Activated B cell treated with CpG ODN at 0.5 μM for 24 hours (primary cell): Measurements from ENCODE around the gene PCNT. TPM values are rescaled to one million over a fixed set of nuclear protein-coding genes. Genes with fewer than 3 reads are reported as not detected.
"Not testable (repeated sequence)": the region's sequence is repeated elsewhere in the genome, so short reads cannot be mapped to it uniquely, and the experiment has no call there.

Experiments used
- ATAC-seq: fragments of 200-7000 bp; cut with Tn5 transposase; one replicate; pipeline ENCODE4 v1.10.0; 2021; ENCODE audit warnings: low read depth, mild to moderate bottlenecking, moderate library complexity
- CTCF ChIA-PET: fragments of 350-600 bp; sonication (Branson Sonifier 250); formaldehyde crosslinking; loops from one replicate; lab custom pipeline; 2021; ENCODE audit warnings: antibody characterized with exemption; lab: Charles Lee
- POLR2A ChIA-PET: fragments of 350-600 bp; sonication (Branson Sonifier 250); formaldehyde crosslinking; loops from one replicate; lab custom pipeline; 2021; ENCODE audit warnings: antibody characterized with exemption; lab: Charles Lee
- DNase-seq: peaks from one replicate; pipeline ENCODE4 v3.0.0; 2022
- H3K27ac Mint-ChIP-seq: one replicate; pipeline ENCODE4 v1.8.0; 2020; ENCODE audit warnings: mixed read lengths
- H3K27me3 Mint-ChIP-seq: one replicate; pipeline ENCODE4 v1.8.0; 2021; ENCODE audit warnings: mixed read lengths
- H3K36me3 Mint-ChIP-seq: one replicate; pipeline ENCODE4 v1.8.0; 2021; ENCODE audit warnings: low read depth, mixed read lengths
- H3K4me1 Mint-ChIP-seq: one replicate; pipeline ENCODE4 v1.8.0; 2021; ENCODE audit warnings: mixed read lengths
- H3K4me3 Mint-ChIP-seq: one replicate; pipeline ENCODE4 v1.8.0; 2020; ENCODE audit warnings: mild to moderate bottlenecking, mixed read lengths
- H3K9me3 Mint-ChIP-seq: one replicate; pipeline ENCODE4 v1.8.0; 2020; ENCODE audit warnings: mixed read lengths
- CTCF ChIP-seq: fragments of 200-600 bp; IDR thresholded peaks from one replicate; pipeline ENCODE4 v1.8.0; 2022; ENCODE audit warnings: antibody characterized with exemption, mild to moderate bottlenecking
- intact Hi-C: fragments of 100-400 bp; cut with micrococcal nuclease; formaldehyde crosslinking; loops from one replicate; pipeline ENCODE4 v1.15.1; 2024
- total RNA-seq: library from RNA; stranded (reverse); gene quantifications from 2 replicates; pipeline ENCODE4 v1.2.3, GENCODE V29; 2022

The PCNT gene
- total RNA-seq, 1 donor from 2014 or later = 39.7 TPM

- Mint-ChIP-seq H3K27ac (no peak overlapping the region), H3K36me3 (peaks cover 58% of the 10 kb centered on the region), H3K27me3 (no peaks in the 10 kb centered on the region), H3K4me3 (no peak overlapping the region), H3K4me1 (no peaks in the 10 kb centered on the region), H3K9me3 (no peaks in the 10 kb centered on the region)
- ATAC-seq (no peak), DNase-seq (no peak)
- POLR2A ChIA-PET = no interaction called here
- CTCF ChIA-PET = no interaction called here
- no peak for TF ChIP-seq CTCF
- intact Hi-C loops = no loop called here
These were observed 106.1 kb downstream of the PCNT start for GRCh38 chr21:46429754-46430681.

- POLR2A ChIA-PET = no interaction called here
- Mint-ChIP-seq H3K4me1 (no peaks in the 10 kb centered on the region), H3K36me3 (peaks cover 67% of the 10 kb centered on the region), H3K27me3 (no peaks in the 10 kb centered on the region), H3K27ac (no peak overlapping the region), H3K9me3 (no peaks in the 10 kb centered on the region), H3K4me3 (no peak overlapping the region)
- TF ChIP-seq CTCF = no peak
- intact Hi-C loops = no loop called here
- CTCF ChIA-PET = no interaction called here
- no peak for ATAC-seq
- no peak for DNase-seq
These were observed 107.5 kb downstream of the PCNT start for GRCh38 chr21:46431448-46431847.

DNA sequence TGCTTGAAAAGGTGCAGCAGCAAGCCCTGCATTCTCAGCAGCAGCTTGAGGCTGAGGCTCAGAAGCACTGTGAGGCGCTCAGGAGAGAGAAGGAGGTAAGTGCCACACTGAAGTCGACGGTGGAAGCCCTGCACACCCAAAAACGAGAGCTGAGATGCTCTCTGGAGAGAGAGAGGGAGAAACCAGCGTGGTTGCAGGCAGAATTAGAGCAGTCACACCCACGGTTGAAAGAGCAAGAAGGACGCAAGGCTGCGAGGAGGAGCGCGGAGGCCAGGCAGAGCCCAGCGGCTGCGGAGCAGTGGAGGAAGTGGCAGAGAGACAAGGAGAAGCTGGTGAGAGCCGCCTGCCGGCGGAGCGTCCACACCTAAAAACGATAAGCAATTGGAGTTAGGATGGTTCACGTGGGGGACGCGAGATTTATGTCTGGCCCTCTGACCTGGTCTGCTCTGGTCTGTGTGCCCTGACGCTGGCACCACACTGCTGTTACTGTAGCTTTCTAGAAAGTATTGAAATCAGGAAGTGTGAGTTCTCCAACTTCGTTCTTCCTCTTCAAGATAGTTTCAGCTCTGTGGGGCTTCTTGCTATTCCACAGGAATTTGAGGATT lies 108.0 kb downstream of the PCNT start:
- H3K27me3 Mint-ChIP-seq = no peaks in the 10 kb centered on the region
- H3K9me3 Mint-ChIP-seq = no peaks in the 10 kb centered on the region
- intact Hi-C loops = loop anchor here (1.0 kb wide), 1 partner anchor 13 kb away; no protein-coding TSS in a partner anchor
- ATAC-seq (no peak), DNase-seq (no peak)
- TF ChIP-seq CTCF = no peak
- H3K4me3 Mint-ChIP-seq = no peak overlapping the region
- CTCF ChIA-PET = no interaction called here
- no peak overlapping the region for H3K27ac Mint-ChIP-seq
- POLR2A ChIA-PET = no interaction called here
- H3K36me3 Mint-ChIP-seq = peaks cover 68% of the 10 kb centered on the region
- H3K4me1 Mint-ChIP-seq = peaks cover under 1% of the 10 kb centered on the region

DNA sequence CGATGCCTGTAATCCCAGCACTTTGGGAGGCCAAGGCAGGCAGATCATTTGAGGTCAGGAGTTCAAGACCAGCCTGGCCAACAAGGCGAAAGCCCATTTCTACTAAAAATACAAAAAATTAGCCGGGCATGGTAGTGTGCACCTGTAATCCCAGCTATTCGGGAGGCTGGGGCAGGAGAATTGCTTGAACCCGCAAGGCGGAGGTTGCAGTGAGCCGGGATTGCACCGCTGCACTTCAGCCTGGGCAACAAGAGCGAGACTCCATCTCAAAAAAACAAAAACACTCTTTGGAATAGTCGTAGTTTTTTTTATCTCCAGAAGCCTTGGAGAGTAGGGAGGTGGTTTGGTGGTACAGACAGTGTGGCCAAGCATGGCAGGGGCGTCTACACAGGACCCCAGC lies 109.2 kb downstream of the PCNT start:
- POLR2A ChIA-PET, ATAC-seq, DNase-seq, H3K4me3 Mint-ChIP-seq, H3K27me3 Mint-ChIP-seq, H3K27ac Mint-ChIP-seq, CTCF ChIA-PET, H3K9me3 Mint-ChIP-seq, intact Hi-C loops, H3K4me1 Mint-ChIP-seq: not testable (repeated sequence)
- H3K36me3 Mint-ChIP-seq = peaks cover 67% of the 10 kb centered on the region

DNA sequence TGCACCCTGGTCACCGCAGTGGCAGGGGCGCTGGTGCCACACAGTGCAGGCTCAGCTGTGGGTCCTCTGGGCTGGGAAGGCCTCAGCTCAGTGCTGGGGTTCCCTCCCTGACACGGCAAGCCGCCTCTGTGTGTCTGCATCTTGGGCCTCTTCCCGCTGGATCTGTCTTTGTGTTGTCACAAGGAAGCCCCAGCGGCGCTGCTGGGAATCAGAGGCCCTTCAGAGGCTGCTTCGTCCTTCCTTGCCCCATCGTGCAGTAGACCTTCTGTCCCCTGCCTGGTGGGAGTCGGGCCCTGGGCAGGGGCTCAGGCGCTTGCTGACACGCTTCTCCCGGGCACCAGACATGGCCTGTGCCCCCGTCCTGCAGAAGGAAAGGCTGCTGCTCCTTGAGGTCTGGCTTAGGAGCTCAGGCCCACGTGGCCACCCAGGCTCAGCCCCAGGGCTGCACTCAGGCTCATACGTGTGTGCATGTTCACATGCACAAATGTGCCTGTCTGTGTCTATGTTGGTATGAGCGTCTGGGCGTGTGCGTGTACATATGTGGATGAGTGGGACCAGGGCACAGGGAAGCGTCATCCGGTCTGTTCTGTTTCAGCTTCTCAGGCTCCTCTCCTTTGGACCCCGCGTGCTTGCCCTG lies 110.5 kb downstream of the PCNT start:
- intact Hi-C loops = no loop called here
- Mint-ChIP-seq H3K27ac (no peak overlapping the region), H3K4me3 (no peak overlapping the region), H3K4me1 (peaks cover 2% of the 10 kb centered on the region), H3K9me3 (no peaks in the 10 kb centered on the region), H3K27me3 (no peaks in the 10 kb centered on the region), H3K36me3 (peaks cover 71% of the 10 kb centered on the region)
- ATAC-seq (no peak), DNase-seq (no peak)
- ChIA-PET POLR2A (no interaction called here), CTCF (no interaction called here)
- TF ChIP-seq CTCF = no peak
